ENCODE data around the gene PEDS1. TPM values are rescaled to one million over a fixed set of nuclear protein-coding genes. Genes with fewer than 3 reads are reported as not detected.

PEDS1 gene
- total and polyA plus RNA-seq, 2 of the 13 experiments (the other 11 are each of a cell fraction or from before 2014, with no cell fraction given), result 30.5 to 93.9 TPM

- TF ChIP-seq ZBTB43 (CRISPR knock-in tag; conservative IDR thresholded peaks at IDR 0.05) (no peak), ZBTB46 (CRISPR knock-in tag; IDR thresholded peaks at IDR 0.05; ENCODE audit: borderline replicate concordance) (no peak), IKZF5 (CRISPR knock-in tag; IDR thresholded peaks at IDR 0.05) (no peak), SAP130 (CRISPR knock-in tag; IDR thresholded peaks at IDR 0.05; ENCODE audit: low read depth) (no peak), ZC3H13 (CRISPR knock-in tag; IDR thresholded peaks at IDR 0.05) (no peak), ZBTB1 (CRISPR knock-in tag; IDR thresholded peaks at IDR 0.05; ENCODE audit: borderline replicate concordance) (no peak), GFI1 (CRISPR knock-in tag; IDR thresholded peaks at IDR 0.05; ENCODE audit: borderline replicate concordance) (no peak), MXD3 (CRISPR knock-in tag; IDR thresholded peaks at IDR 0.05) (no peak), HMG20A (CRISPR knock-in tag; IDR thresholded peaks at IDR 0.05; ENCODE audit: borderline replicate concordance) (no peak), ZNF777 (CRISPR knock-in tag; IDR thresholded peaks at IDR 0.05) (no peak), RCOR2 (CRISPR knock-in tag; IDR thresholded peaks at IDR 0.05) (no peak), ZNF781 (CRISPR knock-in tag; IDR thresholded peaks at IDR 0.05; ENCODE audit: borderline replicate concordance, not compliant biosample characterization) (no peak), PTBP1 (IDR thresholded peaks at IDR 0.05; ENCODE audit: low read depth, low read length, poor library complexity, severe bottlenecking) (no peak), SNAI1 (CRISPR knock-in tag; IDR thresholded peaks at IDR 0.05; ENCODE audit: borderline replicate concordance) (peak; percentile 80), DMAP1 (CRISPR knock-in tag; IDR thresholded peaks at IDR 0.05) (no peak), SIN3B (IDR thresholded peaks at IDR 0.05; ENCODE audit: low read length) (no peak), IRF1 (CRISPR knock-in tag; IDR thresholded peaks at IDR 0.05; ENCODE audit: low read depth) (no peak), ONECUT2 (CRISPR knock-in tag; IDR thresholded peaks at IDR 0.05) (no peak), ZNF772 (CRISPR knock-in tag; IDR thresholded peaks at IDR 0.05) (no peak), TEAD3 (CRISPR knock-in tag; optimal IDR thresholded peaks at IDR 0.05; ENCODE audit: borderline replicate concordance) (no peak), KLF13 (CRISPR knock-in tag; IDR thresholded peaks at IDR 0.05) (no peak), ZNF597 (CRISPR knock-in tag; IDR thresholded peaks at IDR 0.05) (0 out of 2 replicates have a peak, but pooled peaks have one; percentile 70), ZNF362 (CRISPR knock-in tag; IDR thresholded peaks at IDR 0.05; ENCODE audit: borderline replicate concordance) (no peak; the same call in 1 of the 2 replicates), TCF7L2 (IDR thresholded peaks at IDR 0.05; ENCODE audit: low read depth, low read length) (no peak)
Observed at GRCh38 chr20:50116368-50116999, 37.0 kb downstream of the PEDS1 start (continued).

Data from HepG2 (cell line).